HEK293T (cell line): ENCODE results near the gene CD320.

Source experiments
- BHLHE40 ChIP-seq: fragments of 450-650 bp; IDR thresholded peaks from 2 replicates; pipeline ENCODE4 v1.6.1; 2016; ENCODE audit warnings: mild to moderate bottlenecking, moderate library complexity, borderline replicate concordance
- TARDBP ChIP-seq: fragments of 450-650 bp; IDR thresholded peaks from 2 replicates; pipeline ENCODE4 v1.6.1; 2016

- TF ChIP-seq BHLHE40 = no peak
- TF ChIP-seq TARDBP = no peak
Observed at GRCh38 chr19:8320564-8321066, 12.5 kb upstream of the CD320 start.
